ES-I3 (cell line): ENCODE measurements around the gene PILRB.
"Not testable (repeated sequence)": the region's sequence is repeated elsewhere in the genome, so short reads cannot be mapped to it uniquely, and the experiment has no call there.

Experiments
- H3K36me3 ChIP-seq: 2 replicates; pipeline ENCODE4 v1.6.1; 2013; ENCODE audit warnings: mild to moderate bottlenecking, low read length, control low read depth, moderate library complexity; ENCODE audit not compliant: insufficient read depth
- H3K4me1 ChIP-seq: 2 replicates; pipeline ENCODE4 v1.6.1; 2013; ENCODE audit warnings: mild to moderate bottlenecking, control low read depth, low read length; ENCODE audit not compliant: insufficient read depth
- H3K9ac ChIP-seq: 2 replicates; pipeline ENCODE4 v1.6.1; 2013; ENCODE audit warnings: low read depth, mild to moderate bottlenecking, low read length, moderate library complexity
- H3K9me3 ChIP-seq: 2 replicates; pipeline ENCODE4 v1.6.1; 2013; ENCODE audit warnings: mild to moderate bottlenecking, low read length, moderate library complexity; ENCODE audit not compliant: control insufficient read depth, insufficient read depth

The PILRB gene

GRCh38 chr7:100348805-100349204 is 9.1 kb upstream of the PILRB start:
- H3K4me1 ChIP-seq, result no peaks in the 10 kb centered on the region; the same call in 1 of the 2 replicates
- H3K9me3 ChIP-seq, result no peaks in the 10 kb centered on the region
- H3K9ac ChIP-seq, result no peak overlapping the region
- H3K36me3 ChIP-seq, result peaks cover 36% of the 10 kb centered on the region

- H3K9ac ChIP-seq, result no peak overlapping the region
- no peaks in the 10 kb centered on the region for H3K9me3 ChIP-seq
- no peaks in the 10 kb centered on the region for H3K4me1 ChIP-seq
- peaks cover 37% of the 10 kb centered on the region for H3K36me3 ChIP-seq
Observed at GRCh38 chr7:100349757-100350156, 8.2 kb upstream of the PILRB start.

- Histone ChIP-seq H3K4me1 (no peaks in the 10 kb centered on the region), H3K9me3 (no peaks in the 10 kb centered on the region), H3K9ac (no peak overlapping the region), H3K36me3 (peaks cover 29% of the 10 kb centered on the region)
Observed at GRCh38 chr7:100351657-100352058, 6.3 kb upstream of the PILRB start.

GRCh38 chr7:100352230-100352781 is 5.6 kb upstream of the PILRB start:
- peaks cover 23% of the 10 kb centered on the region for H3K36me3 ChIP-seq
- not testable (repeated sequence) for H3K9me3 ChIP-seq, H3K4me1 ChIP-seq, H3K9ac ChIP-seq

- Histone ChIP-seq H3K9ac (no peak overlapping the region), H3K9me3 (no peaks in the 10 kb centered on the region), H3K4me1 (no peaks in the 10 kb centered on the region), H3K36me3 (peaks cover 15% of the 10 kb centered on the region)
Observed at GRCh38 chr7:100352984-100353684, 4.8 kb upstream of the PILRB start.

GRCh38 chr7:100353685-100354330 is 4.1 kb upstream of the PILRB start:
- no peaks in the 10 kb centered on the region for H3K9me3 ChIP-seq
- peaks cover 15% of the 10 kb centered on the region for H3K36me3 ChIP-seq
- H3K9ac ChIP-seq, result no peak overlapping the region
- no peaks in the 10 kb centered on the region for H3K4me1 ChIP-seq

- H3K36me3 ChIP-seq, result peaks cover 14% of the 10 kb centered on the region
- H3K9me3 ChIP-seq, result no peaks in the 10 kb centered on the region
- no peak overlapping the region for H3K9ac ChIP-seq
- no peaks in the 10 kb centered on the region for H3K4me1 ChIP-seq
Observed at GRCh38 chr7:100356416-100357068, 1.4 kb upstream of the PILRB start.

- Histone ChIP-seq H3K9ac (no peak overlapping the region), H3K36me3 (peaks cover 17% of the 10 kb centered on the region), H3K4me1 (no peaks in the 10 kb centered on the region), H3K9me3 (no peaks in the 10 kb centered on the region)
Observed at GRCh38 chr7:100357131-100357561, 771 bp upstream of the PILRB start.

- H3K36me3 ChIP-seq, result peaks cover 27% of the 10 kb centered on the region
- no peaks in the 10 kb centered on the region for H3K4me1 ChIP-seq
- no peaks in the 10 kb centered on the region for H3K9me3 ChIP-seq
- H3K9ac ChIP-seq, result no peak overlapping the region
Observed at GRCh38 chr7:100358857-100359212, 918 bp downstream of the PILRB start.

GRCh38 chr7:100360135-100360854 is 2.4 kb downstream of the PILRB start:
- Histone ChIP-seq H3K4me1 (no peaks in the 10 kb centered on the region), H3K9ac (no peak overlapping the region), H3K9me3 (no peaks in the 10 kb centered on the region), H3K36me3 (peaks cover 23% of the 10 kb centered on the region)

GRCh38 chr7:100363098-100363497 is 5.2 kb downstream of the PILRB start:
- H3K36me3 ChIP-seq, result peaks cover 23% of the 10 kb centered on the region
- no peaks in the 10 kb centered on the region for H3K4me1 ChIP-seq
- H3K9me3 ChIP-seq, result no peaks in the 10 kb centered on the region
- H3K9ac ChIP-seq, result no peak overlapping the region

- H3K4me1 ChIP-seq, H3K9ac ChIP-seq, H3K9me3 ChIP-seq: not testable (repeated sequence)
- H3K36me3 ChIP-seq, result peaks cover 23% of the 10 kb centered on the region
Observed at GRCh38 chr7:100363797-100364196, 5.9 kb downstream of the PILRB start.

GRCh38 chr7:100364480-100364879 is 6.6 kb downstream of the PILRB start:
- Histone ChIP-seq H3K36me3 (peaks cover 23% of the 10 kb centered on the region), H3K9ac (no peak overlapping the region), H3K9me3 (no peaks in the 10 kb centered on the region), H3K4me1 (no peaks in the 10 kb centered on the region)

- H3K9ac ChIP-seq, H3K4me1 ChIP-seq, H3K9me3 ChIP-seq: not testable (repeated sequence)
- H3K36me3 ChIP-seq, result peaks cover 19% of the 10 kb centered on the region; the same call in 1 of the 2 replicates
Observed at GRCh38 chr7:100365998-100366367, 8.1 kb downstream of the PILRB start.
